GM12878 (cell line): ENCODE results near the gene THBS3.

Source experiments
- ATF3 ChIP-seq: IDR thresholded peaks from 2 replicates; pipeline ENCODE4 v1.6.1; 2011; ENCODE audit warnings: low read depth, mild to moderate bottlenecking, low read length, moderate library complexity, borderline replicate concordance; ENCODE audit errors: extremely low read depth
- CEBPZ ChIP-seq: fragments of 150-350 bp; IDR thresholded peaks from 2 replicates; pipeline ENCODE4 v1.6.1; 2016; ENCODE audit warnings: low read depth, low read length
- CTCF ChIP-seq, 3 experiments: IDR thresholded peaks in 2 of 3; conservative IDR thresholded peaks in 1 of 3; 2 replicates each; pipeline ENCODE4 v1.5.1; 2011; ENCODE audit warnings: low read depth in 3 of 3, low read length in 3 of 3, mild to moderate bottlenecking in 3 of 3, control low read depth in 2 of 3, moderate library complexity in 2 of 3, inconsistent platforms in 1 of 3, mixed read lengths in 1 of 3; ENCODE audit not compliant: control insufficient read depth in 2 of 3, insufficient read depth in 1 of 3; ENCODE audit errors: extremely low read depth in 1 of 3
- HCFC1 ChIP-seq: fragments of 150-350 bp; IDR thresholded peaks from 2 replicates; pipeline ENCODE4 v1.6.1; 2014; ENCODE audit warnings: low read length
- MXI1 ChIP-seq: fragments of 150-350 bp; IDR thresholded peaks from 2 replicates; pipeline ENCODE4 v1.6.1; 2011; ENCODE audit warnings: low read depth, mild to moderate bottlenecking, inconsistent platforms, low read length, improper control_type of control experiment
- POLR2A ChIP-seq: IDR thresholded peaks from 2 replicates; pipeline ENCODE4 v1.6.1; 2011; ENCODE audit warnings: low read depth, mild to moderate bottlenecking, low read length
- PRDM15 ChIP-seq: fragments of 450-650 bp; formaldehyde crosslinking; IDR thresholded peaks from 2 replicates; pipeline ENCODE4 v1.4.0; 2020; ENCODE audit warnings: mild to moderate bottlenecking, moderate library complexity
- ZBTB11 ChIP-seq: fragments of 450-650 bp; formaldehyde crosslinking; IDR thresholded peaks from 2 replicates; pipeline ENCODE4 v1.5.0; 2022; ENCODE audit warnings: mild to moderate bottlenecking, missing genetic modification characterization

- TF ChIP-seq ZBTB11 (CRISPR knock-in tag): no peak
- no peak; the same call in 1 of the 2 replicates for TF ChIP-seq HCFC1
- no peak for TF ChIP-seq PRDM15 (CRISPR knock-in tag)
- no peak for TF ChIP-seq CTCF (IDR thresholded peaks at IDR 0.05 in 2 of 3, conservative IDR thresholded peaks at IDR 0.05 in 1 of 3; ENCODE audit: control insufficient read depth in 2 of 3, extremely low read depth in 1 of 3, insufficient read depth in 1 of 3, low read depth in 3 of 3, low read length in 3 of 3)
- no peak; the same call in 1 of the 2 replicates for TF ChIP-seq MXI1
- peak; percentile 79 for TF ChIP-seq POLR2A
- no peak for TF ChIP-seq CEBPZ
- no peak for TF ChIP-seq ATF3
These were observed 19.8 kb upstream of the THBS3 start for GRCh38 chr1:155227261-155228095.
